ENCODE results near the gene C19orf53.

DNA sequence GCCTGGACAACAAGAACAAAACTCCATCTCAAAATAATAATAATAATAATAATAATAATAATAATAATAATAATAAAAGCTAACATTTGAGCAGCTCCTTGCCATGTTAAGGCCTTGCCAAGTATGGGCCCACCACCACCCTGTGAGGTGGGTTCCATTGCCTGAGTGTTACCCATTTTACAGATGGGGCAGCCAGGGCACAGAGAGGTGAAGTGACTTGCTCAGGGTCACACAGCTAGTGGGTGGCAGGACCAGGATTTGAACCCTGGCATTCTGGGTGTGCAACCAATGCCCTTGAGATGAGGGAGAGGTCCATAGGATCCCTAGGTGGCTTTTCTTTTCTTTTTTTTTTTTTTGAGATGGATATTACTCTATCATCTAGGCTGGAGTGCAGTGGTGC, 50.4 kb downstream of the C19orf53 start:
- no peak for TF ChIP-seq CTCF (IDR thresholded peaks at IDR 0.05 in 4 of 5, conservative IDR thresholded peaks at IDR 0.05 in 1 of 5)
- no peak for TF ChIP-seq POLR2A (IDR thresholded peaks at IDR 0.05)
